Erythroblast (primary cell): ENCODE measurements around the gene SCPEP1.

Source experiments
- GATA1 ChIP-seq: IDR thresholded peaks from 2 replicates; pipeline ENCODE4 v1.6.1; 2011; ENCODE audit warnings: low read depth, mild to moderate bottlenecking, control low read depth, low read length, moderate library complexity
- POLR2A ChIP-seq: IDR thresholded peaks from 2 replicates; pipeline ENCODE4 v1.6.1; 2011; ENCODE audit warnings: mild to moderate bottlenecking, low read length

DNA sequence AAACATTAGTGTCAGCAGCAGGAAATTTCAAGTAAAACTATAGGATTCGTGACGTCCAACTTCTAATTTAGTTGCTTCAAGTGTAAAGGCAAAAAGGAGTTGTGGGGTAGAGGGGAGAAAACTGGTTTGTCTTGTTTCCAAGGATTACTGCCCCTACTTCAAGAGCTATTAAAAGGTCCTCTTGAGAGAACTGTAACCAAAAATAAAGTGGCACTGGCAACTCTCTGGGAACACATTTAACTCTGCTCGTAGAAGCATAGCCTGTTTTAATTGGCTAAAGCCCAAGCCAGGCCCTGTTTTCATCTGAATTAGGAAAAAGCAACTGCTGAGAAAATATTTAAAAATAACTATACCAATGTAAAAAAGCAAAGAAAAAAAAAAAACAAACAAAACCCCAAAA lies 55.4 kb downstream of the SCPEP1 start:
- TF ChIP-seq POLR2A (no peak), GATA1 (no peak)
